GM13977 (cell line): Measurements from ENCODE around the gene ST14.

Source experiments
- DNase-seq: peaks from one replicate; pipeline ENCODE4 v3.0.0; 2012; ENCODE audit warnings: low spot score
- in situ Hi-C: fragments of 300-500 bp; cut with MboI; formaldehyde crosslinking; loops from one replicate; pipeline ENCODE4 v1.12.0; 2022; ENCODE audit warnings: low sequenced_read_pairs, low pct_unique_long_range_greater_than_20kb, mixed read lengths, inconsistent platforms; ENCODE audit not compliant: unreplicated experiment
- TF ChIP-seq, protein P1 (sequence below): IDR thresholded peaks from 2 replicates; pipeline ENCODE4 v1.5.1; 2012; ENCODE audit warnings: mild to moderate bottlenecking, control low read depth; ENCODE audit not compliant: insufficient read depth; ENCODE audit errors: extremely low read depth, missing control alignments

Gene ST14

GRCh38 chr11:130181295-130182272, 22.0 kb downstream of the ST14 start:
- TF ChIP-seq, protein P1, sequence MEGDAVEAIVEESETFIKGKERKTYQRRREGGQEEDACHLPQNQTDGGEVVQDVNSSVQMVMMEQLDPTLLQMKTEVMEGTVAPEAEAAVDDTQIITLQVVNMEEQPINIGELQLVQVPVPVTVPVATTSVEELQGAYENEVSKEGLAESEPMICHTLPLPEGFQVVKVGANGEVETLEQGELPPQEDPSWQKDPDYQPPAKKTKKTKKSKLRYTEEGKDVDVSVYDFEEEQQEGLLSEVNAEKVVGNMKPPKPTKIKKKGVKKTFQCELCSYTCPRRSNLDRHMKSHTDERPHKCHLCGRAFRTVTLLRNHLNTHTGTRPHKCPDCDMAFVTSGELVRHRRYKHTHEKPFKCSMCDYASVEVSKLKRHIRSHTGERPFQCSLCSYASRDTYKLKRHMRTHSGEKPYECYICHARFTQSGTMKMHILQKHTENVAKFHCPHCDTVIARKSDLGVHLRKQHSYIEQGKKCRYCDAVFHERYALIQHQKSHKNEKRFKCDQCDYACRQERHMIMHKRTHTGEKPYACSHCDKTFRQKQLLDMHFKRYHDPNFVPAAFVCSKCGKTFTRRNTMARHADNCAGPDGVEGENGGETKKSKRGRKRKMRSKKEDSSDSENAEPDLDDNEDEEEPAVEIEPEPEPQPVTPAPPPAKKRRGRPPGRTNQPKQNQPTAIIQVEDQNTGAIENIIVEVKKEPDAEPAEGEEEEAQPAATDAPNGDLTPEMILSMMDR = no peak
- no peak for DNase-seq
- in situ Hi-C loops = no loop called here

GRCh38 chr11:130183878-130184610, 24.5 kb downstream of the ST14 start:
- in situ Hi-C loops = no loop called here
- TF ChIP-seq, protein P1 = no peak
- no peak for DNase-seq

DNA sequence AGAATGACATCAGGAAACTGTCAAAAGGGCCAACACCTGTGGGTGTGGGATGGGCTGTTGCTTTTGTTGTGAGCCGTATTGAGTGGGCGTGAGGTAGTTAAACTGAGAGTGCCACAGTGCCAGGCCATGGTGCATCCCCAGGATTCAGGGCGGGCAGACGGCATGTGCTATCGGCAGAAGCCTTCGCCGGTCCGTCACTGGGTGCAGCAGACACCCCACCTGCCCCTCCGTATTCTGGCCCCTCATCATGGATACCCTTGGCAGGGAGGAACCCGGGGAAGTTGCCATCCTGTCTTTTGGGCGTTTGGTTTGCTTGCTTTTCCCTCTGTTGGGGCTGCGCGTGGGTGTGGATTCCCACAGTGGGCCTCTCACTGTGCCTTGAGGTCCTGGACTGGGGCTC, 27.5 kb downstream of the ST14 start:
- TF ChIP-seq, protein P1 = no peak
- in situ Hi-C loops = no loop called here
- no peak for DNase-seq

- no peak for DNase-seq
- TF ChIP-seq, protein P1 = no peak
- in situ Hi-C loops = no loop called here
Observed at GRCh38 chr11:130188047-130188446, 28.5 kb downstream of the ST14 start.

DNA sequence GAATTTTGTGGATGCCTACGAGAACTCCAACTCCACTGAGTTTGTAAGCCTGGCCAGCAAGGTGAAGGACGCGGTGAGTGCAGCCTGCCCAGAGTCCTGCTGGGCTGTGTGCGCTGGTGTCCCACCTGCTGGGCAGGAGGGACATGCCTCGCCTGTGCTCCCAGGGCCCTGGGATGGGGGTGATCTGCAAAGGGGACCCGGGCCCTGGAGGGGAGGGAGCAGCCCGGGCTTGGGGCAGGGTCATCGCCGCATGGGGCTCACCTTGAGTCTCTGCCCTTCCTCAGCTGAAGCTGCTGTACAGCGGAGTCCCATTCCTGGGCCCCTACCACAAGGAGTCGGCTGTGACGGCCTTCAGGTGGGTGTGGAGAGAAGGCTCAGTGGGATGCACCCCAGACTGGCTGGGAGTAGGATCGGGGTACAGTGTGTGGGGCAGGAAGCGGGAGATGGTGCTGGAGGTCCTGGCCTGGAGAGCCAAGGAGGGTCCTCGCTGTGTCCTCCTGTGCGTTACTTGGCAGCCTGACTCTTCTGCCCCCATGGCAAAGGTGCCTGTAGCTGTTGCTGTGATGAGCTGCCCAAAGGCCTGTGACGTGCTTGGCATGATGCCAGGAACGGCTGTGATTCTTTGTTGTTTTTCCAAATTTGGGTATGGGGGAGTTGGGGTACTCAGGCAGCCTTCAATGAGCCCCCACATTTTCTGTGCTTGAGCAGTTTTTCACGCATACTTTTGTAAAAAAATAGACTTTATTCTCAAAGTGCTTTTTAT, 29.2 kb downstream of the ST14 start:
- in situ Hi-C loops = no loop called here
- TF ChIP-seq, protein P1 = no peak
- DNase-seq = no peak
